ENCODE measurements around the gene BBS1. TPM values are rescaled to one million over a fixed set of nuclear protein-coding genes. Genes with fewer than 3 reads are reported as not detected.

Gene BBS1
- total RNA-seq, 1 experiment from 2014 or later: 29.8 TPM

- peak; percentile 74 for DNase-seq (ENCODE audit: low read depth, low spot score)
- H2AFZ ChIP-seq (ENCODE audit: low read depth, low read length, poor library complexity, severe bottlenecking): peak within 1 kb of the TSS; percentile 73
- H3K9ac ChIP-seq (ENCODE audit: low read length): peak within 1 kb of the TSS; percentile 83
- H3K27ac ChIP-seq (ENCODE audit: low read depth, low read length): peak within 1 kb of the TSS; percentile 70
- H3K9me2 ChIP-seq (ENCODE audit: insufficient read depth): no peaks in the 10 kb centered on the region
- no peaks in the 10 kb centered on the region for H3K27me3 ChIP-seq (ENCODE audit: insufficient read depth, low read length)
- peaks cover 8 to 19% of the 10 kb centered on the region in 2 experiments for H3K4me1 ChIP-seq (ENCODE audit: control insufficient read depth in 1 of 2, insufficient read depth in 2 of 2, low read length in 2 of 2)
- H3K36me3 ChIP-seq (ENCODE audit: control insufficient read depth in 1 of 2, insufficient read depth in 2 of 2, low read length in 2 of 2): peaks cover 0 to 3% of the 10 kb centered on the region in 2 experiments; a peak in 1 of 4 replicates
- no peak for TF ChIP-seq POLR2A (IDR thresholded peaks at IDR 0.05; ENCODE audit: borderline replicate concordance, extremely low read depth, insufficient read depth, insufficient read length)
- TF ChIP-seq SP1 (IDR thresholded peaks at IDR 0.05; ENCODE audit: low read depth): 0 out of 2 replicates have a peak, but pooled peaks have one; percentile 4
- peak; percentile 71 for TF ChIP-seq POLR2AphosphoS5 (IDR thresholded peaks at IDR 0.05; ENCODE audit: low read depth, low read length)
- no peak for TF ChIP-seq JUND (IDR thresholded peaks at IDR 0.05)
- peak within 1 kb of the TSS; percentile 93 for H3K4me2 ChIP-seq (ENCODE audit: low read length)
- BruUV-seq (replicated peaks): TSS peak; percentile 16
- H3K79me2 ChIP-seq (ENCODE audit: insufficient read depth, low read length): peaks cover 8% of the 10 kb centered on the region; the same call in 1 of the 2 replicates
- RAD21 ChIA-PET (ENCODE audit: low non-redundant PET in 1 of 2, low total read pairs in 2 of 2, uncharacterized antibody in 2 of 2, unreplicated experiment in 2 of 2): interaction anchor here (0.6 to 1.1 kb wide), 5 partner anchors 28 to 773 kb away, joined by 3 to 5 read pairs (median 3); partner anchors contain the start of gene MRPL11 (in 1 of the 2)
- intact Hi-C loops (cut with micrococcal nuclease): loop anchor here (1.0 kb wide), 1 partner anchor 13 kb away; no protein-coding TSS in a partner anchor
- POLR2A ChIA-PET: interaction anchor here (0.6 to 3.3 kb wide), 8 partner anchors 13 to 261 kb away, joined by 3 to 17 read pairs (median 4); partner anchors contain the start of genes DPP3, MRPL11, RBM4 and RBM4B
- peak within 1 kb of the TSS; percentile 71 to 95 for H3K4me3 ChIP-seq (replicated peaks in 1 of 2; ENCODE audit: low read depth in 1 of 2, low read length in 2 of 2)
- ATAC-seq: peak; percentile 91
- CTCF ChIA-PET: interaction anchor here (0.6 to 2.0 kb wide), 6 partner anchors 12 to 80 kb away, joined by 3 to 13 read pairs (median 4); partner anchors contain the start of genes DPP3, MRPL11 and ZDHHC24
- peaks cover 6 to 7% of the 10 kb centered on the region in 2 experiments; a peak in 1 of 4 replicates for H3K9me3 ChIP-seq (ENCODE audit: control insufficient read depth in 1 of 2, insufficient read depth in 1 of 2, low read depth in 1 of 2, low read length in 2 of 2)
- no peaks in the 10 kb centered on the region for H4K20me1 ChIP-seq (ENCODE audit: insufficient read depth)
Observed at GRCh38 chr11:66466225-66467033, 44.0 kb upstream of the BBS1 start, which contains the start of gene PELI3. Gene PELI3, plus strand, starts transcription at chr11:66466905. Its CDS starts 1,224 bp downstream, at chr11:66468129.

GRCh38 chr11:66467034-66467659 is 43.3 kb upstream of the BBS1 start:
- POLR2A ChIA-PET: interaction anchor here (0.9 to 3.3 kb wide), 6 partner anchors 12 to 211 kb away, joined by 3 to 17 read pairs (median 5); partner anchors contain the start of genes DPP3, MRPL11, RBM4 and RBM4B
- H3K4me3 ChIP-seq (replicated peaks in 1 of 2; ENCODE audit: low read depth in 1 of 2, low read length in 2 of 2): peak overlapping the region; percentile 71 to 95
- H3K4me2 ChIP-seq (ENCODE audit: low read length): peak overlapping the region; percentile 93
- BruUV-seq (replicated peaks): no TSS peak
- H3K9me3 ChIP-seq (ENCODE audit: control insufficient read depth in 1 of 2, insufficient read depth in 1 of 2, low read depth in 1 of 2, low read length in 2 of 2): peaks cover 6 to 7% of the 10 kb centered on the region in 2 experiments; a peak in 1 of 4 replicates
- peaks cover 8% of the 10 kb centered on the region; the same call in 1 of the 2 replicates for H3K79me2 ChIP-seq (ENCODE audit: insufficient read depth, low read length)
- no peak overlapping the region for H2AFZ ChIP-seq (ENCODE audit: low read depth, low read length, poor library complexity, severe bottlenecking)
- DNase-seq (ENCODE audit: low read depth, low spot score): no peak
- H4K20me1 ChIP-seq (ENCODE audit: insufficient read depth): no peaks in the 10 kb centered on the region
- CTCF ChIA-PET: interaction anchor here (0.9 to 2.0 kb wide), 3 partner anchors 13 to 29 kb away, joined by 3 to 13 read pairs (median 3); partner anchors contain the start of genes DPP3 and MRPL11
- peak overlapping the region; percentile 83 for H3K9ac ChIP-seq (ENCODE audit: low read length)
- ATAC-seq: peak; percentile 68
- peaks cover 0 to 3% of the 10 kb centered on the region in 2 experiments; a peak in 1 of 4 replicates for H3K36me3 ChIP-seq (ENCODE audit: control insufficient read depth in 1 of 2, insufficient read depth in 2 of 2, low read length in 2 of 2)
- H3K27me3 ChIP-seq (ENCODE audit: insufficient read depth, low read length): no peaks in the 10 kb centered on the region
- RAD21 ChIA-PET (ENCODE audit: low non-redundant PET in 1 of 2, low total read pairs in 2 of 2, uncharacterized antibody in 2 of 2, unreplicated experiment in 2 of 2): interaction anchor here (0.6 to 0.9 kb wide), 2 partner anchors 28 to 211 kb away, joined by 3 to 5 read pairs; partner anchors contain the start of gene MRPL11 (in 1 of the 2)
- peaks cover 8 to 19% of the 10 kb centered on the region in 2 experiments for H3K4me1 ChIP-seq (ENCODE audit: control insufficient read depth in 1 of 2, insufficient read depth in 2 of 2, low read length in 2 of 2)
- peak overlapping the region; percentile 70; the same call in 1 of the 2 replicates for H3K27ac ChIP-seq (ENCODE audit: low read depth, low read length)
- no peaks in the 10 kb centered on the region for H3K9me2 ChIP-seq (ENCODE audit: insufficient read depth)
- intact Hi-C loops (cut with micrococcal nuclease): no loop called here
- TF ChIP-seq CEBPB (IDR thresholded peaks at IDR 0.05; ENCODE audit: low read depth) (no peak), TCF7L2 (IDR thresholded peaks at IDR 0.05; ENCODE audit: borderline replicate concordance, extremely low read depth, insufficient read depth, insufficient read length) (no peak), CTCF (IDR thresholded peaks at IDR 0.05 in 2 of 3, conservative IDR thresholded peaks at IDR 0.05 in 1 of 3; ENCODE audit: borderline replicate concordance in 1 of 3, insufficient read depth in 1 of 3, low read depth in 2 of 3, low read length in 2 of 3) (peak in 1 of 3 experiments; percentile 33; a peak in 3 of 6 replicates), ZFX (IDR thresholded peaks at IDR 0.05) (peak; percentile 85), ZBTB33 (IDR thresholded peaks at IDR 0.05; ENCODE audit: extremely low read depth, insufficient replicate concordance, low read length) (no peak), EZH2 (IDR thresholded peaks at IDR 0.05) (no peak), ZNF274 (IDR thresholded peaks at IDR 0.05; ENCODE audit: low read depth, low read length) (no peak)
